ENCODE measurements around the gene FBXO8.
"Not testable (repeated sequence)": the region's sequence is repeated elsewhere in the genome, so short reads cannot be mapped to it uniquely, and the experiment has no call there.

DNA sequence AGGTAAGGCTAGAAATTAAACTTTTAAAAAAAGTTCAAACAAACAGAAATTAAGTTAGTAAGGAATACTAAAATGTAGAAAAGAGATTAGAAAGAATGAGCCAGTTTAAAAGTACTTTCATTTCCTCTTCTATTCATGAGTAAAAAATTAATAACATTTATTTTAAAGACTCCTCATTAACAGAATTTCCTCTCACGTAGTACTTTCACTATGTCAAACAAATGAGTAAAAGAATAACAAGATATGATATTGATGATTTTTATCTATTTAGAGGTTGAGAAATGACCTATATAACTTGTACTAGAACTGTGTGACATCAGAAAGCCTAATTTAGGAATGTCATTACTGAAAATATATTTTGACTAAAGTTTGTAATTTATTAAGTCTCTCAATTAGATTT, 22.0 kb downstream of the FBXO8 start:
- TF ChIP-seq SMC3 (IDR thresholded peaks at IDR 0.05; ENCODE audit: low read depth, low read length); TAF1 (IDR thresholded peaks at IDR 0.05; ENCODE audit: borderline replicate concordance, low read depth, low read length); REST (IDR thresholded peaks at IDR 0.05; ENCODE audit: low read depth, low read length); EZH2phosphoT487 (IDR thresholded peaks at IDR 0.05; ENCODE audit: borderline replicate concordance, low read depth): not testable (repeated sequence)
